Measurements from ENCODE around the gene SAT2.

GRCh38 chr17:7676533-7676932 is 48.9 kb upstream of the SAT2 start:
- TF ChIP-seq RFX5 (IDR thresholded peaks at IDR 0.05; ENCODE audit: low read depth, low read length), result no peak
- no peak for TF ChIP-seq JUND (CRISPR knock-in tag; IDR thresholded peaks at IDR 0.05)
- TF ChIP-seq ZNF564 (CRISPR knock-in tag; IDR thresholded peaks at IDR 0.05), result no peak
- no peak for TF ChIP-seq CTCF (CRISPR knock-in tag; IDR thresholded peaks at IDR 0.05)
- no peak for TF ChIP-seq REPIN1 (CRISPR knock-in tag; IDR thresholded peaks at IDR 0.05; ENCODE audit: borderline replicate concordance, low read depth)
- TF ChIP-seq ZBTB20 (CRISPR knock-in tag; IDR thresholded peaks at IDR 0.05; ENCODE audit: borderline replicate concordance, low read depth), result no peak
- TF ChIP-seq ZNF484 (CRISPR knock-in tag; IDR thresholded peaks at IDR 0.05; ENCODE audit: borderline replicate concordance, low read depth), result no peak
- TF ChIP-seq ZBTB8A (CRISPR knock-in tag; IDR thresholded peaks at IDR 0.05; ENCODE audit: borderline replicate concordance, low read depth), result no peak
- TF ChIP-seq ADNP (CRISPR knock-in tag; IDR thresholded peaks at IDR 0.05), result no peak

Measured in HepG2 (cell line).